ENCODE measurements around the gene CHRDL2.

The CHRDL2 gene

GRCh38 chr11:74748211-74749126 lies 17.2 kb upstream of the CHRDL2 start, which contains the start of gene RNF169:
TSS of gene RNF169 (plus strand) at chr11:74748849. CDS start at chr11:74748881, 32 bp downstream.
- peak; percentile 83 to 84 for DNase-seq (ENCODE audit: low read depth in 2 of 2)

GRCh38 chr11:74746868-74747267 lies 15.6 kb upstream of the CHRDL2 start:
- no peak for DNase-seq (ENCODE audit: low read depth in 2 of 2)

DNA sequence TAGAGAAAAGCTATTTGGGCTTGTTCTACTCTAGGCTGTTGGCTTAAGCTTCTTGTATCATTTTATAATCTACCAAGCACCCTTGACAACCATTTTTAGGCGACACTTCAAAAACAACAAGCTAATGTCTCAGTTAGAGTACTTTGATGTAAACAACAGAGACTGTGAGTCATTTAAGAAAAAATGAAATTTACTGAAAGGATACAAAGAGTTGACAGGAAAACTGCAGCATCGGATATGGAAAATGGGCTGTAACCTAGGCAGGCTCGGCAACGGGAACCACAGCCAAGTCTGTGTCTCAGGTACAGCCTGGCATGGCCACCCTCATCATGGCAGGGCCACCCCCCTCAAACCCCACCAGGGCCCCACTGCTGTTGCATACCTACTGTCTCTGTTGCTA lies 13.1 kb upstream of the CHRDL2 start:
- no peak for DNase-seq (ENCODE audit: low read depth in 2 of 2)

DNA sequence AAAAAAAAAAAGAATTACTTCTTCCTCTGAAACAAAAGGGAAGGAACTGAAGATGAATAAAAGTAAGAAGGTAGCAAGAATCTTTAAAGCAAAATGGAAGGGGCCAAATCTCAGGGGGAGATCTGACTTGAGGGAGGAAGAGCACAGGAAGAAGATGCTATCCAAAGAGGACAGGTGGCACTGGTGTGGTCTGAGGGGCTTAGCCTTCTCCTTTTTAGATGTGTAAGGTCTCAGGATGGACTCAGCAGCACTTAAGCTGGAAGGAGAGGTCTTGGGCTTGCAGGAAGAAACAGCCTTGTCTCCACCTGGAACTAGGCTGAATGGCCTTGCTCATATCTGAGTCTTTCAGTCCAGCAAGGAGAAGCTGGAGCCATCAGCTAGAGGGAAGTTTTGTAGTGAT lies 12.4 kb upstream of the CHRDL2 start:
- no peak for DNase-seq (ENCODE audit: low read depth in 2 of 2)

- DNase-seq (ENCODE audit: low read depth in 2 of 2): no peak
These were observed 10.8 kb upstream of the CHRDL2 start for GRCh38 chr11:74742070-74742469.

DNA sequence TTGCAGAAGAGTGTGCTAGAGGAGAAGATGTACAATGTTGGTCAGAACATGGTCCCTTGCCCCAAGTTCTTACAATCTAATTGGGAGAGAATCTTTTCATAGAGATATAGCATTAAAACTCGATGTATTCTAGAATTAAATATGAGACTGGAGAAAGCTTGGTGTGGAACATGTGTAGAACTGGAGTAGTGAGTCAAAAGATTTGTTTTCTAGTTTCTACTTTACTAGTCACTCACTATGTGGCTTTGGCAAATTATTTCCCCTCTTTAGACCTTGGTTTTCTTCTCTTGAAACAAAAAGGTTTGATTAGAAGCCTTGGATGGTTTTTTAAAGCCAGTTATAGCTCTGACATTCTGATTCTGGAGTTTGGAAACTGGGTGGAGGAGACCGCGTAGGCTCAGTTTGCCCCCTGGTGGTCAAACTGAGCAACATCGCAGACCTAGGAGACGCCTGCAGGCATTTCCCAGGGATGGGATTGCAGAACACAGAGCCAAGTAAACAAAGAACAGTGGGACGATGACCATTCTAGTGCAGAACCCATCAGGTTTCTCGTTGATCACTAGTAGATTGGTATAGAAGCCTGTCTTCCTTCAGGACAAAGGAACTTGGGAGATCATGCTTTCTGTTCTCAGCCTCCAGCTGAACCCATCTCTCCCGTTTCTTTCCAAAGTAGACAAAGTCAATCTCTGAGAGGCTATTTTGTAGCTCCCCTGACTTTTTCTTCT lies 8.5 kb upstream of the CHRDL2 start:
- no peak for DNase-seq (ENCODE audit: low read depth in 2 of 2)

DNA sequence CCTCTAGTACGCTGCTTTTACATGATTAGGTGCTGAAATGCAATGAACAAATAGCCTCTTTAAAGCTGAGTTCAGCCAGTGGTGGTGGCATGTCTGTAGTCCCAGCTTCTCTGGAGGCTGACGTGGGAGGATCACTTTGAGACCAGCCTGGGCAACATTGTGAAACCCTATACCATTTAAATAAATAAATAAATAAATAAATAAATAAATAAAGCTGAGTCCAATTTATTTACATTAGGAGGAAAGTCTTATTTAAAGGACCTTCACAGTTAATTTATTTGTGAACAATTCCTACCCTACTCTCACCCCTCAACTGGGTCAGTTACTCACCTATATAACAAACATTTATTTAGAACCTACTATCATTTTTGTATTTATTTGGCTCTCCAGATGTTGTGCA lies 4.8 kb upstream of the CHRDL2 start:
- DNase-seq (ENCODE audit: low read depth in 2 of 2): no peak

DNA sequence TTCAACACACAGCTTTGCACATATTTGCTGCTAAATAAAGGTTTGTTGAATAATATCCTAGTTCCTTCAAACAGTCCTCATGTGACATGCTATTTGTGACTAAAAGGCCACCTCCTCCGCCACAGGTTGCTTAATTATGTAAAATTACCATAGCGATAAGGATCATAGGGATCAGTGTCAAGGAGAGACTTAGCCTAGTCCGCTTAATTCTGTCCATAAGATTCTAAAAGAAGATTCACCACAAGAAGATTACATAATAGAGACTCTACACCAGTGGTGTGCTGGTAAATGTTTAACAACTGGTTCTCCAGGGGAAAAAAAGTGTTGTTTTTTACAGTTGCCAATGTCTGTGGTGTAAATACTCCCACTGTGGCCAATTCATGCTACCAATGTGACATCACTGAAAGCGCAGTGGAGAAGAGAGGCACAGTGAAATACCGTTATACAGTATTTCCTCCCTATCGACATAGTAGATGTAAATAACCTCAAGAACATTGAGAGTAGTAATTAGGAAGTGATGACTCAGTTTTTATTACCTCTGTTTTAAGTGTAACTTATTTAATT lies 4.2 kb upstream of the CHRDL2 start:
- DNase-seq (ENCODE audit: low read depth in 2 of 2): no peak

- no peak for DNase-seq (ENCODE audit: low read depth in 2 of 2)
These were observed 3.3 kb upstream of the CHRDL2 start for GRCh38 chr11:74734559-74734925.

- DNase-seq (ENCODE audit: low read depth in 2 of 2): no peak
These were observed 510 bp downstream of the CHRDL2 start for GRCh38 chr11:74730571-74731260.

DNA sequence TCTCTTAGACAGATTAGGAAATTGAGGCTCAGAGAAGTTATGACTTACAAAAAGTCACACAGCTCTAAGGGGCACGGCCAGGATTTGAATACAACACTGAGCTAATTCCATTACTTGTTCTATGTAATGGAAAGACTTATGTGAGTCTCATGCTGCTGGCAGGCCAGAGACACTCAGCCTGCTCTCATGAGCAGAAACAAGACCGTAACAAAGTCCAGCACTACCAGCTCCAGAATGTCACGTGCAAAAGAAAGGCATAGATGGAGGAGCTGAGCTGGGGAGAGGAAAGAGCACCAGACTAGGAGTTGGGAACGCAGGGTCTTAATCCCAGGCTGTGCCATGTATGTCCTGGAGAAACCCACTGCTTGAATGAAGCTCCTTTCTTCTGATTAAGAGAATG lies 1.8 kb downstream of the CHRDL2 start:
- DNase-seq (ENCODE audit: low read depth in 2 of 2): no peak

DNA sequence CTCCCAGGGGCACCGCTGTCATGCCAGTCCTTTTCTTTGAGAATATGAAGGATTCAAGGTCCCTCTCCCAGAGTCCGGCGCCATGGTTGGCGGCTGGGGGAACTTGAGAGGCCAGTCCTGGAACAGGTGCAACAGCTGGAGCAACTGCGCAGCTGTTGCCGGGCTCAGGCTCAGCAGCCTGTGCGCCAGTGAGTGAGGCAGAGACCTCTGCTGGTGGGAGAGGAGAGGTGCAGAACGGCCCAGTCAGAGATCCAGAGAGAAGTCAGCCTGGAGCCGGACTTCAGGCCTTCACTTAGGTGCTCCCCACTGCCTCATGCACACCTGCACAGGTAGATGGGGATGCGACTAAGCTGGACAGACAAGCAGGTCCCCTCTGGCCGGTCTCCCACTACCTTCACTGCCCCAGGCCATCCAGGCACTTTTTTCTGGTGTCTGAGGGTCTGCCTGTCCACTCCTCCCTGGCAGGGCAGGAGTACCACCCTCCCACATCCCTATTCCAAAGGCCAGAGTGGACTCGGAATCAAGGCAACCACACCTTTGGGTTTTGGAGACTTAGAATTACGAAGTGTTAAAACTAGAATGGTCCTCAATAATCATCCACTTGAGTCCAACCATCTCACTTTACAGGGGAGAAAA lies 4.6 kb downstream of the CHRDL2 start:
- DNase-seq (ENCODE audit: low read depth in 2 of 2): peak in 1 of 2 donors; percentile 36

DNA sequence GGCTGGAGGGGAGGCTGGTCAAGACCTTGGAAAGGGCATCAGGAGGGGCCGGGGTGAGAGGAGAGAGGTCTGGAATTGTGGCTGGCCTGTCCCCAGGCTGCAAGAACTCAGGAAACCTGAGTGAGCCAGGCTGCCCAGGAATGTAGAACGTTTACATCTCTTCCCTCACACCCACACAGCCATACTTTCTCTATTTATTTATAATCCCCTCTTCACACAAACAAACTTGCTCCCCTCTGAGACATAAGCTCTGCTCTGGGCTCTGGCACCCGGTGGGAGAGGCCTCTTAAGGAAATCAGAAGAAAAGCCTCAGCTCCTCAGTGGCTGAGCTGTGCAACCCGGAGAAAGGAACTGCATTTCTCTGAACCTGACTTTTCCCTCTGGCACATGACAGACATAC lies 5.5 kb downstream of the CHRDL2 start:
- no peak for DNase-seq (ENCODE audit: low read depth in 2 of 2)

DNA sequence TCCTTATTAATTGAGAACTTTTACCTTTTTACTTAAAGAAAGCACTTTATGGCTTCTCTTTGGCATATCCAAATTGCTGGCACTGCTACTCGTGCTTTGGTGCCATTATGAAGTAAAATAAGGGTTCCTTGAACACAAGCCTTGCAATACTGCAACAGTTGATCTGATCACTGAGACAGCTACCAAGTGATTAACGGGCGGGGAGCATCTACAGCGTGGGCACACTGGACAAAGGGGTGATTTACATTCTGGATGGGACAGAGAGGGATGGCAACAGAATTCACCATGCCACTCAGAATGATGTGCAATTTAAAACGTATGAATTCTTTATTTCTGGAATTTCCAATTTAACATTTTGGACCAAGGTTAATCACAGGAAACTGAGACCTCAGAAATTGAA lies 7.7 kb downstream of the CHRDL2 start:
- DNase-seq (ENCODE audit: low read depth in 2 of 2): no peak

- DNase-seq (ENCODE audit: low read depth in 2 of 2): no peak
These were observed 9.8 kb downstream of the CHRDL2 start for GRCh38 chr11:74721479-74721835.

DNA sequence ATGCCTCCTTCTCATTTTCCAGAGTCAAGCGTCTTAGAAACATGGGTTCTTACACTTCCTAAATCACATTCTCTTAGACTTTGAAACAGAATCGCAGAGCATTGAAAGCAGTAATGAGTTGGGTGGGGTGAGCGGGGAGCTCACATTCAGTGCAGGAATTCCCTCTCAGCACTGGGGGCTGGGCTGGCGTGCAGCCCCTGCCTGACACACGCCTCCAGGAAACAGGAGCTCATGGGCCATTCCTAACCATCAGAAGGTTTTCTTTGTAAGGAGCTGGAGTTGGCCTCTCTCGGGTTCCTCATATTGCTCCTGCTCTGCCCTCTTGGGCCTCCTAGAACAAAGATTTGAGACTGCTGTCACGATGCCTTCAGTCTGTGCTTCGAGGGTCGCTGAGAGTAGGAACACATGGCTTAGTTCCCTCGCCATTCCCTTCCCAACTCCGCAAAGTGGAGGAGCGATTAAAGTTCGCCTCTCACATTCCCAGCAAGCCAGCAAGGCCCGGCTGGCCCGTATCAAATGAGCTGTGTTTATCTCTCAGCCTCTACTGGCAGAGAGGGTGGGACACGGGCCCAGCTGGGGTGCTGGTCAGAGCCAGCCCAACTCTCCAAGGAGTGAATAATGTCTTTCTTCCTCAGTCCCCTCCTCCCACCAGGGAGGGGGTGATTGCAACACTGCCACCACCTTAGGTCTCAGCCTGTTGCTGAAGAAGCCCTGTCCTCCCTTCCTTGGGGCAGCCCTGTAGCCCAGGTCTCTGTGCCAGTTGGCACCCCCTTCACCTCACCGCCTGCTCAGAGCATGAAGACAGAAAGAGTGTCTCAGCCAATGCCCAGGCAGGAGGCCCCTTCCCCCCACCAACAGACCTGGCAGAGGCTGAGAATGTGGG lies 10.4 kb downstream of the CHRDL2 start:
- DNase-seq (ENCODE audit: low read depth in 2 of 2): no peak

- no peak for DNase-seq (ENCODE audit: low read depth in 2 of 2)
These were observed 12.2 kb downstream of the CHRDL2 start for GRCh38 chr11:74719011-74719410.

DNA sequence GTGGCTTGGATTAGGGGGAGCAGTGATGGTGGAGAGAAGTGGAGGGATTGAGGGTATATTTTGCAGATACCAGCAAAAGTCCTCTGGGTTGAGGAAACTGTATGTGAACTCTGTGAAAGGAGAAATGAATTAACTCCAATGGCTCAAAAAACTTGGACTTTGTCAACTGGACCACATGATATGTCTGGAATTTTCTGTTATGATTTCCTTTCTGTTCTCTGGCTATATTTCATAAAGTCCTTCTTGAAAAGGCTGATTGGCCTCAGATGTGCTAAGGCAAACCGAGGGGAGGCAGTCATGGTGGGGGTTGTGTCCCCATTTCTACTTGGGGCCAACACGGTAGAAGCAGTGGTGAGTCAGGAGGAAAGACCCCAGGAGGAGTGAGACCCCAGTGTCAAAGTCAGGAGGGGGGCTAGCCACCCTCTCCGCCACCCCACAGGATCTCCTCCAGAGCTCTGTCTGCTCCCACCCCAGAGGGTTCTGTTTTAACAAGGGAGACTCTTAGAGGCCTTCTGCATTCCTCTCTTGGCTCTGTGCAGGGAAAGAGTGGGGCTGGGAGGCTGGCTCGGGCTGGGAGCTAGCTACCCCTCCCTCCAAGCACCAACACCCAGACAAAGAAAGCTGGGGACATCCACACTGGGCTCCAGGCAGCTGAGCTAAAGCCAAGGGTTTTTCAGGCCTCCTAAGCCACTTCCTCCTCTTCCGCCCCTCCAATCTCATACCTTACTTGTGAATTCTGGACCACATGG lies 13.8 kb downstream of the CHRDL2 start:
- no peak for DNase-seq (ENCODE audit: low read depth in 2 of 2)

DNA sequence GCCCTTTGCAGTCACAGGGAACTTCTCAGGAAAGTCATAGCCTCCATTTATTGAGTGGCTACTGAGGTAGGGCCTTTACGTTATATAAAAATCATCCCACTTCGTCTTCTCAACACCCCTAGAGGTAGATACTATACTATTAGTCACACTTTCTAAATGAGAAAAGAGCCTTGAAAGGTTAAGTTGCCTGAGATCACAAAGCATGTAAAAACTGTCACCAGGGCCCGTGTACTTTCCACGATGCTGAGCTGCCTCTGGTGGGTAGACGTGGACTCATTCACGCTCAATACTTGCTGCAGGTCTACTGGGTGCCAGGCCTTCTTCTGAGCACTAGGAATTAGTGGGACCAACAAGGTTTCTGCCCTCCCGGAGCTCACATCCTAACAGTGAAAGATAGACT lies 16.3 kb downstream of the CHRDL2 start:
- peak in 1 of 2 donors; percentile 15 for DNase-seq (ENCODE audit: low read depth in 2 of 2)

GRCh38 chr11:74713686-74714085 lies 17.5 kb downstream of the CHRDL2 start:
- DNase-seq (ENCODE audit: low read depth in 2 of 2): no peak
